GM21447 (cell line): ENCODE data around the gene HSD3B1.
"Not testable (repeated sequence)": the region's sequence is repeated elsewhere in the genome, so short reads cannot be mapped to it uniquely, and the experiment has no call there.

Experiments used
- ATAC-seq: cut with Tn5 transposase; IDR thresholded peaks from one replicate; pipeline ENCODE4 v1.9.1; 2021; ENCODE audit not compliant: unreplicated experiment

Gene HSD3B1

DNA sequence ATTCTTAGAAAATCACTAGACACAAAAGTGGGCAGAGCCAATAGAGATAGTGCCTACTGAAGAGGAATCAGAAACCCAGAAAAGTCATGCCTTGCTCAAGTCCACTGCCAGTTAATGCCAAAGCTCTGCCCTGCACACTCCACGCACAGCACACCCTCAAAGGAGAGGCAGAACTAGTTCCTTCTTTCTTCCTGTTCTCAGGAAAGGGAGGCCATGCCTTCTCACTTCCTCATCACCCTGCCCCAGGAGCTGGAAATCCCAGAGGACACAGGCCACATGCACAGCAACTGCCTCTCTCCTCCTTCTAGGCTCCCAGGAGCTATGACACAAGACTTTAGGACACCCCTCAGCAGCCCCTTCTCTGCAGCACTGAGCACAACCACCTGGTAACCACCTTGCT is 45.6 kb downstream of the HSD3B1 start:
- ATAC-seq = not testable (repeated sequence)

DNA sequence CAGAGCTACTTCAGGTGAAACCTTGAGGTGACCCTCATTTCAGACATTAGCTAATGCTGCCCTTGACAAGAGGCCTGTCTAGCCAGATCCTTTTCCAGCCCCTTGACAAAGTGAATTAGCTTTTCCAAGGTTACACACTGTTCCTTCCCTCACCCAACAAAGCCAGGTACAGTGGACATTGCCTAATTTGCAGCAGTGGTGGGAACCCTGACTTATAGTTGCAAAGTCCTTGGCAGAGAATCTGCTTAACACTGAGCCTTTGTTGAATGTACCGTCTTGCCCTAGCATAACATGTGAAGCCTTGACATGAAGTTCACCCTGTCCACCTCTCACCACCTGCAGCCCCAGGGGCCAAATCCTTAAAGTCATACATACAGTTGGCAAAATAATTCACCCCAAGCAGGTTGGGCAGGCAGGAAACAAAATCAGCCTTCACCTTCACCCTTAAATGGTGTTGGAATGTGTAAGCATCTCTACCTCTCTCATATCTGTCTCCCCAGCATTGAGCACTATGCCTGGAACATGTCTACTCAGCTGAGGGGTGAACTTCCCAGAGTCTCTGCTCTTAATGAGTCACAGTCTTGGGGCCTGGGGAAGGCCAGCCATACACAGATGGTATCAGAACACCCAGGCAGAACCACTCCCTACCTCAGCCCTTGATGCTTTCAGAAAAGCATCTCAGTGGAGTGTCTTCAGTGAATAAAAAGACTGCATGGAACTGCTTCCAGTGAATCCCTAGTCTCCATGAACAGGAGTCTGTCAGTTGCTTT is 46.5 kb downstream of the HSD3B1 start:
- ATAC-seq = not testable (repeated sequence)

DNA sequence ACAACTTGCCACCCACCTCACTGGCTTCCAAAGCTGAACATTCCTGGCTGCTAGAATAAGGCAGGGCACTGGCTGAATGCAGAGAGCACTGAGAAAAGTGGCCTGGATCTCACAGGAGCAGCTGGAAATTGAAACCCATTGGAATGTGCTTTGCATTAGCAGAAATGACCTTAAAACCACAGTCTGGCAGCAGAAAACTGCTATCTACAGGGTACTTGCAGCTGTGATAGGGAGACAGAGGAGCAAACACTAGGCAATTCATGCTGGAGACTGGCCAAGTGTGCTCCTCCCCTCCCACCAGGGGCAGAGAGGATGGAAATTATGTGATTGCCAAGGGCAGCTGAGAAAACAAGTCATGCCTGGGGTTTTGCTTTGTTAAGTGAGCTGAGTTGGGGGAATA is 47.2 kb downstream of the HSD3B1 start:
- ATAC-seq = no peak

DNA sequence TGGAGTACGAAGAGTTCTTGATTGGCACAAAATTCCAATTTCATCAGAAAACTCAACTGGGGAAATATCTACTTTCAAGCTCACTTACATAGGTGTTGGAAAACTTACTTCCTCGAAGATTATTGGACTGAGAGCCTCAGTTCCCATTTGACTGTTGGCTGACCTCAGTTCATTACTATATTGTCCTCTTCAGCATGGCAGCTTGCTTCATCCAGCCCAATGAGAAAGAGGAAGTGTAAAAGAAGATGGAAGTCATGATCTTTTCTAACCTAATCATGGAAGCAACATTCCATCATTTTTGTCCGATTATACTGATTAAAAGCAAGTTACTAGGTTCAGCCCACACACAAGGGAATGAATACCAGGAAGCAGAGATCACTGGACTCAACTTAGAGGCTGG is 49.4 kb downstream of the HSD3B1 start:
- no peak for ATAC-seq

DNA sequence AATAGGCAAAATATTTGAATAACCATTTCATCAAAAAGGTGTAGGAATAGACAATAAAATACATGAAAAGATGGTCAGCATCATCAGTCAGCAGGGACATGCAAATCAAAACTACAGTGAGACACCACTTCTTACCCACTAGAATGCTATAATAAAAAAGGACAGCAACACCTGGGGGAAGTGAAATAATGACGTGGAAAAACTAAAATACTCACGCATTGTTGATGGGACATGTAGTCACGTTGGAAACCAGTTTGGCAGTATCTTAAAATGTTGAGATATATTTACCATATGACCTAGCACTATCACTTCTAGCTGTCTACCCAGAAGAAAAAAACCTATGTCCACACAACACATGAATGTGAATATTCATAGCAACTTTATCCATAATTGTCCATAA is 53.4 kb downstream of the HSD3B1 start:
- not testable (repeated sequence) for ATAC-seq

DNA sequence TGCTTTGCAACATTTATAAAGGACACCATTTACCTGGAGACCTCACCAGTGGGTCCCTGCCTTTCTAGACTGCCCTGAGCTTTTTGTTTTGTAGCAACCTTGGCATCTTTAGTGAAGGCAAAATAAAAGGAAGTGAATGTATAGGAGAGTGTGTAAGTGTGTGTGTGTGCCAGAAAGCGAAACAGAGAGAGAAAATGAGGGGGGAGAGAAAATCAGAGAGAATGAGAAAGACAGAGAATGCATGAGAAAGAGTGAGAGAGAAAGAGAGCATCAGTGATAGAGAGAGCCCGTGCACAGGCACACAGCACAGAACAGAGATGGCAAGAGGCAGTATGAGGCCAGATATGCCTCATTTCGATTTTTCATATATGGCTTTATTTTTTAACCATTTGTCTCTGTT is 57.5 kb downstream of the HSD3B1 start:
- ATAC-seq = no peak
